Eye (tissue), 1 donor: ENCODE measurements around the gene MYH14.
A peak's percentile ranks its signal among the peaks of the same experiment; 100 is the strongest.
"Not testable (repeated sequence)": the region's sequence is repeated elsewhere in the genome, so short reads cannot be mapped to it uniquely, and the experiment has no call there.

ENCODE experiments used
- DNase-seq: peaks from one replicate; pipeline ENCODE4 v3.0.0-alpha.2; 2015

The MYH14 gene

DNA sequence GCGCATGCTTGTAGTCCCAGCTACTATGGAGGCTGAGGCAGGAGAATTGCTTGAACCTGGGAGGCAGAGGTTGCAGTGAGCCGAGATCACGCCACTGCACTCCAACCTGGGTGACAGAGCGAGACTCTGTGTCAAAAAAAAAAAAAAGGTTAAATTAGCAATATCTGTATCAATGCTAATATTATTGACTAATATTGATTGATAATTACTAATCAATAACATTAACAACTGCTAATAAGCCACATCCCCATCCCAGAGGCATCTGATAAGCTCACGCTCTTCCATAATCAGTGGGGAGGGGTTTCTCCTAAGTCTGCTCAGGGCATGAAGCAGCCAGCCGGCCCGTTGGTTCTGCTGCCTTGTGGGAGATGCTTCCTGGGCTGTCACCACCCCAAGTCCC lies 24.7 kb downstream of the MYH14 start:
- DNase-seq, result not testable (repeated sequence)

DNA sequence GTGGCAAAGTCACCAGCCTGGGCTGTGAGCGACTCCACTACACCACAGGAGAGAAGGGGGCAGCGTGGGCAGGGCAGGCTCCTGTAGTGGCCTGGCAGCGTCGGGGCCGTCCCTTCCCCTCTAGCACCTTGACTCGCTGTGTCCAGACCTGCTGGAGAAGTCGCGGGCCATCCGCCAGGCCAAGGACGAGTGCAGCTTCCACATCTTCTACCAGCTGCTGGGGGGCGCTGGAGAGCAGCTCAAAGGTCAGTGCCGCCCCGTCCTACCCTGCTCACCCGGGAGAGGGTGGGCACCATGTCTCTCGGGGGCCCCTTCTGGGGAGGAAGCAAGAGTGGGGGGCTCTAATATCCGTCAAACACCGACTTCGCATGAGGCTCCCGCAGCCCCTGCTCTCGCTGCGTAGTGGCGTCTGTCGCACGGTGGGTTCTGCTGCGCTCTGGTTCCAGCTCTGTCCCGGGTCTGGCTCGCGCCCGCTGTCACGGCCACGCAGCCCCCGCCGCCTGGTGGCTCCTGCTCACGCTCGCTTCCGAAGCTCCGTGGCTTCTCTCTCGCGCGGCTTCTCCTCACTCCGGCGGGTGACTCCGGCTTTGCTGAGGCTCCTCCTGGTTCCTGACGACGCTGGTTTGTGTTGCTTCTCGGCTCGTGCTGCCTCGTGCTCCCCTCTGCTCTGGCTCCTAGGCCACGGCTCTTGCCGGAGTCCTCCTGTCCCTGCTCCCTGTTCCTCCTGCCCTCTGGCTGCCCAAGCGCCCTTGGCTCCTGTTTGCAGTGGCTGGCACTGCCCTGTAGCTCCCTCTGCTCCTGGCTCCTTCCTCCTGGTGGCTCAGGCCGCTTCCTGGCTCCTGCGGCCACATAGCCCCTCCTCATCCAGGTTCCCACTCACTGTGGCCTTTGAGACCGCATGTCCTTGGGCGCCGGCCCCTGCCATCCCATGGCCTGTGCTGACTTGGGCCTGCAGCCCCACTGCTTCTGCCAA lies 27.2 kb downstream of the MYH14 start:
- no peak for DNase-seq

DNA sequence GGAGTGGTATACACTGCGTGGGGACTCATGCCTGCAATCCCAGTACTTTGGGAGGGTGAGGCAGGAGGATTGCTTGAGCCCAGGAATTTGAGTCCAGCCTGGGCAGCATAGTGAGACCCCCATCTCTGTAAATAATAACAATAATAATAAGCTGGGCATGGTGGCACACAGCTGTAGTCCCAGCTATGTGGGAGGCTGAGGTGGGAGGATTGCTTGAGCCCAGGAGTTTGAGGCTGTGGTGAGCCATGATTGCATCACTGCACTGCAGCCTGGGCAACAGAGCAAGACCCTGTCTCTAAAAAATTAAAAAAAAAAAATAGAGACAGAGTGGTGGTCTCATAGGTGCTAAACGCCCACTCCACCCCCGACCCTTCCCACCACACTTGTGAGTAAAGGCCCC lies 28.0 kb downstream of the MYH14 start:
- not testable (repeated sequence) for DNase-seq

DNA sequence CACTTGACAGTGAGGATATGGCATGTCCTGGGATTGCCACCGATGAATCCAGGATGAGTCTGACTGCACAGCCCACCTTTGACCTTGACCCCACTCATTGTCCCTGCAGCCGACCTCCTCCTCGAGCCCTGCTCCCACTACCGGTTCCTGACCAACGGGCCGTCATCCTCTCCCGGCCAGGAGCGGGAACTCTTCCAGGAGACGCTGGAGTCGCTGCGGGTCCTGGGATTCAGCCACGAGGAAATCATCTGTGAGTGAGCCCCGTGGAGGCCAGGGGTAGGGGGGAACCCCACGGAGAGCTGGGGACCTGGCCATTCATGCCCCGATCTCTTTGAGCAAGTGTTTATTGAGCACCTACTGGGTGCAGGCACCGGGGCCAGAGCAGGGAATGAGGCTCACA lies 28.4 kb downstream of the MYH14 start:
- DNase-seq, result no peak

DNA sequence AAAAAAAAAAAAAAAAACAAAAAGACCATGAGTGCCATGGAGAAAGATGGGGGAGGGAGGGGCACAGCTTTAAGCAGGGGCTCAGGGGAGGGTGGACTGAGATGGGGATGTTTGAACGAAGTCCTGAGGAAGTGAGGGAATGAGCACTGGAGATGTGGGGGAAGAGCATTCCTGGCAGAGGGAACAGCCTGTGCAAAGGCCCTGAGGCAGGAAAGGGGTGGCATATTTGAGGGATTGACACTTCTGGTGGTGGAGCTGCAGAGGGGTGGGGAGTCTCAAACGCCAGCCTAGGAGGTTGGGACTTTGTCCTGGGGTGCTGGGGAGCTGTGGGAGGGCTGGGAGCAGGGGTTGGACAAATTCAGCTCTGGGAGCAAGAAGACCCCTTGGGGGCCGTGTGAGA lies 29.2 kb downstream of the MYH14 start:
- no peak for DNase-seq

DNA sequence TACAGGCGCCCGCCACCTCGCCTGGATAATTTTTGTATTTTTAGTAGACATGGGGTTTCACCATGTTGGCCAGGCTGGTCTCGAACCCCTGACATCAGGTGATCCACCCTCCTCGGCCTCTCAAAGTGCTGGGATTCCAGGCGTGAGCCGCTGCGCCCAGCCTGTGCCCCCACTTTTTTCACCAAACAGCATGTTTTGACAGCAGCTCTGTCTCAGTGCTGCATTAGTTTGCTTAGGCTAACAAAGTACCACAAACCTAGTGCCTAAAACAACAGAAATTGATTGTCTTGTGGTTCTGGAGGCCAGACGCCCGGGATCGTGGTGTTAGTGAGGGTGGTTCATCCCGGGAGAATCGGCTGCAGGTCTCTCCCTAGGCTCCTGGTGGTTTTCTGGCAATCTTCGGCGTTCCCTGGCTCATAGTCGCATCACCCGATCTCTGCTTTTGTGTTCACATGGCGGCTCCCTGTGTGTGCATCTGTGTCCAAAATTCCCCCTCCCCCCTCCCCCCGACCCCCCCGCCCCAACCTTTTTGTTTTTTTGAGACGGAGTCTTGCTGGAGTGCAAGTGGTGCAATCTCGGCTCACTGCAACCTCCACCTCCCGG lies 30.0 kb downstream of the MYH14 start:
- peak; percentile 13 for DNase-seq

DNA sequence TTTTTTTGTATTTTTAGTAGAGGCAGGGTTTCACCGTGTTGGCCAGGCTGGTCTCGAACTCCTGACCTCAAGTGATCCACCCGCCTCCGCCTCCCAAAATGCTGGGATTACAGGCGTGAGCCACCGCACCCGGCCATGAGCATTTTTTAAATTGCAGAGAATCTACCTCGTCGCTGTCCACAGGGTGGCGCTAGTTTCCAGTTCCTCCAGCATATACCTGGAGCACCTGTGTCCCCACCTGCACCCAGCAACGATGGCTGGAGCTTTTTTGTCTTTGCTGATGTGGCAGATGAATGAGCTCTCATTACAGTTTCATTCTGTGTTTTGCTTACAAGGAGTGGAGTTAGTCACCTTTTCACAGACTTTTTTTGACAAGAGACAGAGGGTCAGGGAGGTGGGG lies 34.1 kb downstream of the MYH14 start:
- DNase-seq, result not testable (repeated sequence)

DNA sequence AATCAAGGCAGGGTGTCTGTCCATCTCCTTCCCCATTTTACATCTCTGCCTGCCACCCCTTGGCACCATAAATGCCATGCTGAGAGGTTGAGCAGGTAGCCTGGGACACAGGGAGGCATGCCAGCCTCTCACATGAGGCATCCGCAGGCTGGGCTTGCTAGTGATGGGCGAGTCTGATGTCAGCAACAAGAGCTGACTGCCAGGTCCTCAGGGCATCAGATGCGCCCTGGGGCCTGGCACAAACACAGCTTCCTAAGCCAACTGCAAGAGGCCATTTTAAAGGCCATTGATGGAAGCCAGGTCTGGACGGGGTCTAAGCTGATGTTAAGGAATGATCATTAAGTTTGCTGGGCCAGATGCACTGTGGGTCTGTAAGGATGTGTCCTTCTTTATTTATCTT lies 34.6 kb downstream of the MYH14 start:
- no peak for DNase-seq

DNA sequence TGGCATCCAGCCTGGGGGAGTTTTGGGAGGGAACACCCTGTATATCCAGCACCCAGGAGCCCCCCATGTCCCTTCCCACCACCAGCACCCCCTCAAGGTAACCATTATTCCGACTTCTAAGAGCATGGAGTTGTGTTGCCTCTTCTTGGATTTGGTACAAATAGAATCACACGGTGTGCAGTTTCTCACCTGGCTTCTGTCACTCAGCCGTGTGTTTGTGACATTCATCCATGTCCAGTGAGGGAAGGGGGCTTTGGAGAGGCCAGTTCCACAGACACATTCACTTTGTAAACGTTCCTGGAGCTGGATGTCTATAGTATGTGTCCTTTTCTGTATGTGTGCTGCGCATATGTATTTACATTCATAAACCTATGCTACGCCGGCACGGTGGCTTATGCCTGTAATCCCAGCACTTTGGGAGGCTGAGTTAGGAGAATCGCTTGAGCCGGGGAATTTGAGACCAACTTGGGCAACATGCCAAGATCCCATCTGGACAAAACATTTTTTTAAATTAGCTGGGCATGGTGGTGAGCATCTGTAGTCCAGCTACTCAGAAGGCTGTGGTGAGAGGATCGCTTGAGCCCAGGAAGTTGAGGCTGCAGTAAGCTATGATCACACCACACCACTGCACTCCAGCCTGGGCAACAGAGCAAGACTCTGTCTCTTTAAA lies 36.6 kb downstream of the MYH14 start:
- peak; percentile 27 for DNase-seq

DNA sequence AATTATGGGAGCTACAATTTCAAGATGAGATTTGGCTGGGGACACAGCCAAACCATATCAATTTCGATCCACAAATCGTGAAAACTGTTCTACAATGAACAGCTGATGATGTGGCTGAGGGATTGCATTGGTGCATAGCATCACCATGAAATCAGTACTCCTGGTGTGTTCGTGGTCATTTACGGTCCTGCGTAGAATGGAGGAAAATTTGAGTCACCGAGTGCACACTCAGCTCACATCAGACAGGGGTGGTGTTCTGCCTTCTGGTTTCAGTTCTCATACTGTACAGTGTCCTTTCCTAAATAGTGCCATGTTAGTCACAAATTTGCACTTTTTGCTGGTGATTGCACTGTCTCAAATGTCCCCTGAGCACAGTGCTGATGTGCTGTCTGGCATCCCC lies 39.2 kb downstream of the MYH14 start:
- DNase-seq, result no peak

DNA sequence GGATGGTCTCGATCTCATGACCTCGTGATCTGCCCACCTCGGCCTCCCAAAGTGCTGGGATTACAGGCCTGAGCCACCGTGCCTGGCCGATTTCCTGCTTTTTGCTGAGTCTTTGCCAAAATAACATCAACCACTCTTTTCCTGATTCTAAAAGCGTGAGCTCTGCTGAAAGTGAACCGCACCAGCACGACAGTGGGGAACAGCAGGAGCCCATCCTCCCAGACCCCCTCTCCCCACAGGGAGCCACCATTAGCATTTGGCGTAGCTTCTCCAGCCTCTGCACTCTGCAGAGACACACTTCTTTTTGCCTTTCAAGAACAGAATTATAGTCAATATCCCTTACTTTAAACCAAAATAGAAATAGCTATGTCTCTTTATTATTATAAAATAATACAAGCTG lies 41.3 kb downstream of the MYH14 start:
- DNase-seq, result no peak

DNA sequence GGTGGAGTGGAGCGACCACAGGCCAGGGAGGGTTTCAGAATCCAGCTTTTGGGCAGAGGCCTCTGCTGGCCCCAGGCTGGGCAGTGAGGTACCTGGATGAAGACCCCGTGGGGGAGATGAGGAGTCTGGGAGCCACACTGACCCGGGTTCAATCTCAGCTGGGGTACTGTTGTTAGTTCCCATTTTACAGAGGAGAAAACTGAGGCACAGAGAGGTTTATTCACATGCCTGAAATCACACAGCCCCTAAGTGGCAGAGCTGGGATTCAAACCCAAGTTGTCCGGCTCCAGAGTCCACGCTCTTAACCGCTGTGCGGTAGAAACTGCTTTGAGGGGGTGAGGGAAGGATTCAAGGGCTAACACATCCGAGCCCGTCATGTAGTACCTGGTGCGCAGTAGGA lies 45.0 kb downstream of the MYH14 start:
- no peak for DNase-seq

DNA sequence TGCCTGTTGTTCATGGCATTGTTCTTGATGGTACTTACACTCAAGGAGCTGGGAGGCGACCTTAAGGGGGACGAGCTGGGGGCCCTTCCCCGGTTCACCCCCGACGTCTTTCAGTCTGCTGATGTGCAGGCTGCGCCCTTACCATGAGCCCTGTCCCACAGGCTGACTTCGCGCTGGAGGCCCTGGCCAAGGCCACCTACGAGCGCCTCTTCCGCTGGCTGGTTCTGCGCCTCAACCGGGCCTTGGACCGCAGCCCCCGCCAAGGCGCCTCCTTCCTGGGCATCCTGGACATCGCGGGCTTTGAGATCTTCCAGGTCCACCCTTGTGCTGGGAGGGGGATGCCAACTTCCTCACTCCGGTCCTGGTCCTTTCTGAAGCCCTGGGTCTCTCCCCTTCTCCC lies 45.4 kb downstream of the MYH14 start:
- DNase-seq, result no peak

DNA sequence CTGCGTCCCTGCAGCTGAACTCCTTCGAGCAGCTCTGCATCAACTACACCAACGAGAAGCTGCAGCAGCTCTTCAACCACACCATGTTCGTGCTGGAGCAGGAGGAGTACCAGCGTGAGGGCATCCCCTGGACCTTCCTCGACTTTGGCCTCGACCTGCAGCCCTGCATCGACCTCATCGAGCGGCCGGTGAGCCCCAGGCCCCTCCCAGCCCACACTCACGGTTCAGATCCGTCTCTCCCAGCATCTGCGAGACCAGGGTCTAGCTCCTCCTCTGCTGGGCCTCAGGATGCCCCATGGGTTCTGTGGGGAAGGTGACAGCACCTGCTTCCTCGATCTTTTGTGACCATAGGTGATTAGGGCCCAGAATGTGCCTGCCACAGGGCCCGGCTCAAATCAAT lies 46.2 kb downstream of the MYH14 start:
- no peak for DNase-seq

DNA sequence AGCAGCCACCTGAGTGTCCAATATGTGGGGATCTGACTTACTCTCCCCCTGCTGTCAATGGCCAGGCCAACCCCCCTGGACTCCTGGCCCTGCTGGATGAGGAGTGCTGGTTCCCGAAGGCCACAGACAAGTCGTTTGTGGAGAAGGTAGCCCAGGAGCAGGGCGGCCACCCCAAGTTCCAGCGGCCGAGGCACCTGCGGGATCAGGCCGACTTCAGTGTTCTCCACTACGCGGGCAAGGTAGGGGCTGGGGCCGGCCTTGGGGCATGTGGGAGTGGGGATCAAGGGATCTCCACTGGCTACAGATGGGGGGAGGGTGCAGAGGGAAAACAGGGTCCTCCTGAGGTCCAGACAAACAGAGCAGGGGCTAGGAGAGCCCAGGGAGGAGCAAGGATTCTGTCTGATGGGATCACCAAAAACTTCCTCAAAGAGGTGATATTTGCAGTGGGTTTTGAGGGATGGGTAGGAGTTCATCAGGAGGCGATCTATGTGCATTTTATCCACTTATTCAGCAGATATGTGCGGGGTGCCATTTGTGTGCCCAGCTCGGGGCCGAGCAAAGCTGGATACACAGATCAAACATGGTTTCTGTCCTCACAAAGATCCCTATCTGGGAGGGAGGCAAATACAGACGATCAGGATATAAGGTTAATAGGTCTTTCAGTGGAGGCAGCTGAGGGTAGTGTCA lies 47.2 kb downstream of the MYH14 start:
- no peak for DNase-seq

DNA sequence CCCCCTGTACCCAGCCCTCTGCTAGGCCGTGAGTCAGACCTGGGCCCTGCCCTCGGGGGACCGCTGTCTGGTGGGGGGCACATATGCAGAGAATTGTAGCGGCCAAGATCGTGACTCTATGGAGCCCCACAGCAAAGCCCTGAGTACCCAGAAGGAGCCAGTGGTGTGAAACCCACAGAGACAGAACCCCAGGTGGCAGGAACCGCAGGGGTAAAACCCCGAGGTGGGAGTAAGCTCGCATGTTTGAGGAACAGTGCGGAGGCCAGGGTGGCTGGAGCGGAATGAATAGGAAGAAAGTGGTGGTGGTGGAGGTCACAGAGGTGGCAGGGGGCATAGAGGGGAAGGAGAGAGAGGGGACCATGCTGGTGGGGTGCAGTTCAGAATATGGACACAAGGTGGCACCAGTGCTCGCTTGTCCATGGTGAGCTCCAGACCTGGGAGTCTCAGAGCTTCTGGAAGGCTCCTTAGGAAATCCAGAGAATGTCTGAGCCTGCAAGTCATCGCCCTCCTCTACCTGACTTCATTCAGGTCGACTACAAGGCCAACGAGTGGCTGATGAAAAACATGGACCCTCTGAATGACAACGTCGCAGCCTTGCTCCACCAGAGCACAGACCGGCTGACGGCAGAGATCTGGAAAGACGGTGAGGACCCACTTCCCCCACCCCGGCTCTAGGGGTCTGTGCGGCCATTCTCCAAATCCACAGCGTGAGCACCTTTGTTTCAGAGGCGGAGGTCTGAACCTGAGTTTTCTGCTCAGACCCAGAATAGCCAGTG lies 48.9 kb downstream of the MYH14 start:
- no peak for DNase-seq

DNA sequence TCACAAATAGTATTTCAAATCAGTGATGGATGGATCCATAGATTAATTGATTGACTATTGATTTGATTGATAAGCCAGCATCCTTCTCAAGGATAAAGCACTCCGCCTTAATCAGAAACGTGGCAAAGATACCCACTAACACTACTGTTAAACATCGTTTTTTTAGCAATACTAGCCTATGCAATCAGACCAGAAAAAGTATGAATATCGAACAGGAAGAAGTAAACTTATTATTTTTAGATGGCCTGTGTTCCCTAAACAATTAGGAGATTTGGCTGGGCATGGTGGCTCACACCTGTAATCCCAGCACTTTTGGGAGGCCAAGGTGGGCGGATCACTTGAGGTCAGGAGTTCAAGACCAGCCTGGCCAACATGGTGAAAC lies 49.5 kb downstream of the MYH14 start:
- no peak for DNase-seq

DNA sequence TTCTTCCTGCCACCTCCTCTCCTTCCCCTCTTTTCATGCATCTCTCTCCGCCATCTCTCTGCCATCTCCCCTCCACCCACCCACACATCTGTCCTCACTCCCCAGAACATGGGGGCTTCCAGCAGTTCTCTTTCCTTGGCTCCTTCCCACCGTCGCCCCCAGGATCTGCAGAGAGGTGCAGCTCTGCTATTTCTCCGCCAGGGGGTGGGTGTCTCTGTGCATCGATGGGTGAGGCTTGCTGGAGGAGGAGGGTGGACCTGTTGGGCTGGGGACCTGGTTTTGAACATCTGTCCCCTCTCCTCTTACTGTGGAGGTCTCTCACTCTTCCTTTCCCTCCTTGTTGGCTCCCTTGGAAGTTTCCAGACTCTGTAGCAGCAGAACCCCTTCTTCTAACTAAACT lies 51.7 kb downstream of the MYH14 start:
- no peak for DNase-seq

DNA sequence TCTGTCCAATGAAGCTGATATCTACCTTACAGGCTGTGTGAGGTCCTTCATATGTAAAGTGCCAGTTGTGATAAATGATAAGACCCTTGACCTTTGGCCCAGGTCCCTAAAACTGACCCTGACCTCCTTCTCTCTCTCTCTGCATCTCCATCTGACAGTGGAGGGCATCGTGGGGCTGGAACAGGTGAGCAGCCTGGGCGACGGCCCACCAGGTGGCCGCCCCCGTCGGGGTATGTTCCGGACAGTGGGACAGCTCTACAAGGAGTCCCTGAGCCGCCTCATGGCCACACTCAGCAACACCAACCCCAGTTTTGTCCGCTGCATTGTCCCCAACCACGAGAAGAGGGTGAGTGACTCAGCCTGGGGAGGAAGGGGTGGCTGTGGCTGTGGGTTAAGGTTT lies 53.7 kb downstream of the MYH14 start:
- no peak for DNase-seq

DNA sequence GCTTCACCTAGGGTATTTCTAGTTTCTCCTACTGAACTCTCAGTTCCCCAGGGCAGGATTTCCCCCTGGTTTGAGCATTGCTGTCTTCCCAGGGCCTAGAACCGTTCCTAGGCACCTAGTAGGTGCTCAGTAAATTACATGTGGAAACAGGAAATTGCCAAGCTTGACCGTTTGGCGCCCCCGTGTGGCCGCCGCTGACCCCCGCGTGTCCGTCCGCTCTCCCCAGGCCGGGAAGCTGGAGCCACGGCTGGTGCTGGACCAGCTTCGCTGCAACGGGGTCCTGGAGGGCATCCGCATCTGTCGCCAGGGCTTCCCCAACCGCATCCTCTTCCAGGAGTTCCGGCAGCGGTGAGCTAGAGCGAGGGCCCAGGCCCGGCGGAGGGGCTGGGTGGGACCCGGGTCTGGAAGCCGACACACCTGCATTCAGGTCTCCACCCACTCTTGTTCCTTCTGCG lies 55.5 kb downstream of the MYH14 start:
- peak; percentile 54 for DNase-seq

DNA sequence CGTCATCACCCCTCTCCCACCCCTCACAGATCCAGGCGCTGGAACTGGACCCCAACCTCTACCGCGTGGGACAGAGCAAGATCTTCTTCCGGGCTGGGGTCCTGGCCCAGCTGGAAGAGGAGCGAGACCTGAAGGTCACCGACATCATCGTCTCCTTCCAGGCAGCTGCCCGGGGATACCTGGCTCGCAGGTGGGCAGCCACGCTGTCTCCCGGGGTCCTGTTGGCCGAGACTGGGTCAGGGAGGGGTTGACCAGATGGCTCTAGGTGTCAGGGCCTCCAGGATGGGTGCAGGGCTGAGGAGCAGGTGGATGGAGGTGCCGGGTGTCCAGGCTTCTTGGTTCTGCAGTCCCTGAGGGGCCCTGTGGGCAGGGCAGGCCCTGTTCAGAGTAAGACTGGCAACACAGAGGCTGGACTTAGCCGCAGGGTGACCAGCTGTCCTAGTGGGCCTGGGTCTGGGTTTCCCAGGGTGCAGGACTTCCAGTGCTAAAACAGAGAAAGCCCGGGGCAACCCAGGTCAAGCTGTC lies 58.1 kb downstream of the MYH14 start:
- DNase-seq, result no peak

DNA sequence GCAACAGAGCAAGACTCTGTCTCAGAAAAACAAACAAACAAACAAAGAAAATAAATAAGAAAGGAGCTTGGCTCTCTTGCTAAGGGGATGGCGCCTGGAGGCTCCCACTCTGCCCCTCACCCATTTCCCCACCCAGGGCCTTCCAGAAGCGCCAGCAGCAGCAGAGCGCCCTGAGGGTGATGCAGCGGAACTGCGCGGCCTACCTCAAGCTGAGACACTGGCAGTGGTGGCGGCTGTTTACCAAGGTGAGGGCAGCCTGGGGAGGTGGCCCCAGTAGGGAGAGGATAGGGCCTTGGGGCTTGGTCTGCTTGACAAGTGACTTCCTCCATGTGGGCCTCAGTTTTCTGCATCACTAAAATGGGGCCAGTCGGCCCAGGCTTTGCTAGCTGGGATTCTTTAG lies 59.8 kb downstream of the MYH14 start:
- no peak for DNase-seq
